Fibroblast of lung (primary cell): ENCODE data around the gene UBE2G1.

Experiments used
- EZH2 ChIP-seq: IDR thresholded peaks from 2 replicates; pipeline ENCODE4 v1.5.1; 2012; ENCODE audit warnings: low read length, control low read depth, mild to moderate bottlenecking; ENCODE audit errors: missing control alignments
- TF ChIP-seq, protein P1 (sequence below), 2 donors: IDR thresholded peaks in 1 of 2; conservative IDR thresholded peaks in 1 of 2; 1 replicate in 1 of 2; 2 replicates in 1 of 2; pipeline ENCODE4 v1.5.1; 2011 to 2012; ENCODE audit warnings: low read length in 2 of 2, control low read depth in 1 of 2, inconsistent platforms in 1 of 2, low read depth in 1 of 2, mild to moderate bottlenecking in 1 of 2

DNA sequence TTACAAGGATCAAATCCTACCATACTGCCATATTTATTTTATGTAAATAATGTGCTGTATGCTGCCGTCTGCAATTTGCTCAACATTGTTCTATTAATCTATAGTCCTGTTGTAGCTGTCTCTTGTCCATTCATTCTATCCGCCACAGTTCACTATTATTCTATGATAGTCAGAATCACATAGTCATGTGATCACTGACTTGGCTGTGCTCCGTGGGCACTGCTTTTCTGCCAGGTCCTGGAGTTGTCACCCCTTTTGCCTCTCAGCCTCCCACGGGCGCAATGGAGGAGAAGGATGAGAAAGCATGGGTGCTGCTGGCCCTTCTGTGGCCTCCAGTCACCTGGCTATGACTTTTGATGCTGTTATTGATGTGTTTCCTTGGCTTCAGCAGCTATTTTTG is 65.4 kb downstream of the UBE2G1 start:
- TF ChIP-seq, protein P1, sequence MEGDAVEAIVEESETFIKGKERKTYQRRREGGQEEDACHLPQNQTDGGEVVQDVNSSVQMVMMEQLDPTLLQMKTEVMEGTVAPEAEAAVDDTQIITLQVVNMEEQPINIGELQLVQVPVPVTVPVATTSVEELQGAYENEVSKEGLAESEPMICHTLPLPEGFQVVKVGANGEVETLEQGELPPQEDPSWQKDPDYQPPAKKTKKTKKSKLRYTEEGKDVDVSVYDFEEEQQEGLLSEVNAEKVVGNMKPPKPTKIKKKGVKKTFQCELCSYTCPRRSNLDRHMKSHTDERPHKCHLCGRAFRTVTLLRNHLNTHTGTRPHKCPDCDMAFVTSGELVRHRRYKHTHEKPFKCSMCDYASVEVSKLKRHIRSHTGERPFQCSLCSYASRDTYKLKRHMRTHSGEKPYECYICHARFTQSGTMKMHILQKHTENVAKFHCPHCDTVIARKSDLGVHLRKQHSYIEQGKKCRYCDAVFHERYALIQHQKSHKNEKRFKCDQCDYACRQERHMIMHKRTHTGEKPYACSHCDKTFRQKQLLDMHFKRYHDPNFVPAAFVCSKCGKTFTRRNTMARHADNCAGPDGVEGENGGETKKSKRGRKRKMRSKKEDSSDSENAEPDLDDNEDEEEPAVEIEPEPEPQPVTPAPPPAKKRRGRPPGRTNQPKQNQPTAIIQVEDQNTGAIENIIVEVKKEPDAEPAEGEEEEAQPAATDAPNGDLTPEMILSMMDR (conservative IDR thresholded peaks at IDR 0.05 in 1 of 2, IDR thresholded peaks at IDR 0.05 in 1 of 2; ENCODE audit: low read depth in 1 of 2, low read length in 2 of 2) = no peak
- no peak for TF ChIP-seq EZH2
